Stimulated activated CD4-positive, alpha-beta T cell treated with anti-CD3 and anti-CD28 coated beads, Interleukin-1b, Interleukin-23, amount 100 ng/mL, for 4 hours (primary cell): Measurements from ENCODE around the gene FKBP9.
"Not testable (repeated sequence)": the region's sequence is repeated elsewhere in the genome, so short reads cannot be mapped to it uniquely, and the experiment has no call there.

ENCODE experiments used
- DNase-seq, 2 donors: peaks; one replicate each; pipeline ENCODE4 v3.0.0-alpha.2; 2020; ENCODE audit warnings: low read depth in 2 of 2

FKBP9 gene, protein sequence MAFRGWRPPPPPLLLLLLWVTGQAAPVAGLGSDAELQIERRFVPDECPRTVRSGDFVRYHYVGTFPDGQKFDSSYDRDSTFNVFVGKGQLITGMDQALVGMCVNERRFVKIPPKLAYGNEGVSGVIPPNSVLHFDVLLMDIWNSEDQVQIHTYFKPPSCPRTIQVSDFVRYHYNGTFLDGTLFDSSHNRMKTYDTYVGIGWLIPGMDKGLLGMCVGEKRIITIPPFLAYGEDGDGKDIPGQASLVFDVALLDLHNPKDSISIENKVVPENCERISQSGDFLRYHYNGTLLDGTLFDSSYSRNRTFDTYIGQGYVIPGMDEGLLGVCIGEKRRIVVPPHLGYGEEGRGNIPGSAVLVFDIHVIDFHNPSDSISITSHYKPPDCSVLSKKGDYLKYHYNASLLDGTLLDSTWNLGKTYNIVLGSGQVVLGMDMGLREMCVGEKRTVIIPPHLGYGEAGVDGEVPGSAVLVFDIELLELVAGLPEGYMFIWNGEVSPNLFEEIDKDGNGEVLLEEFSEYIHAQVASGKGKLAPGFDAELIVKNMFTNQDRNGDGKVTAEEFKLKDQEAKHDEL

DNA sequence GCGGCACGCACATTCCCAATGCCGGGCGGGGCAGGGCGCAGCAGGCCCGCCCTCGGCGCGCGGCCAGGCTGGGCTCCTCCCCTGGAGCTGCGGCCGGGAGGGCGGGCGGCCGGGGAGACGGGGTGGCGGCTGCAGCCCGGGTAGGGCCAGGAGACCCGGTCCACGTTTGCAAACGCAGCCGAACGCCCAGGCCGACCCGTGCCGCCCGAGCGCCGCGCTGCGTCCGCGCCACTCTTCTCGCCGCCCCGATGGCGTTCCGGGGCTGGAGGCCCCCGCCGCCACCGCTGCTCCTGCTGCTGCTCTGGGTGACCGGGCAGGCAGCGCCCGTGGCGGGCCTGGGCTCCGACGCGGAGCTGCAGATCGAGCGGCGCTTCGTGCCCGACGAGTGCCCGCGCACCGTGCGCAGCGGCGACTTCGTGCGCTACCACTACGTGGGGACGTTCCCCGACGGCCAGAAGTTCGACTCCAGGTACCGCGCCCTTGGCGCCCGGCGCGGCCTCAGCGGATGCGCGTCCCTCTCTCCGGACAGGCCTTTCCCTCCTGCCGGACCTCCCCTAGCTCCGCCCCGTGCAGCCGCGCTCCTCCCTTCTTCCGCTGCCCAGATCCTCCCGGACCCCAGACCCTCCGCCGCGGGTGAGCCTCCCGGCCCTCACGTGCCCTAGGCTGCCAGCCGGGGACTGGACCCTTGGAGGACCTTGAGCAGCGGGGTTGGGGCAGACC lies at the start of gene FKBP9:
TSS of gene FKBP9 (plus strand) at position 115 of the 720 bp plus-strand sequence. CDS start at position 249, 134 bp downstream.
- DNase-seq: no peak

DNA sequence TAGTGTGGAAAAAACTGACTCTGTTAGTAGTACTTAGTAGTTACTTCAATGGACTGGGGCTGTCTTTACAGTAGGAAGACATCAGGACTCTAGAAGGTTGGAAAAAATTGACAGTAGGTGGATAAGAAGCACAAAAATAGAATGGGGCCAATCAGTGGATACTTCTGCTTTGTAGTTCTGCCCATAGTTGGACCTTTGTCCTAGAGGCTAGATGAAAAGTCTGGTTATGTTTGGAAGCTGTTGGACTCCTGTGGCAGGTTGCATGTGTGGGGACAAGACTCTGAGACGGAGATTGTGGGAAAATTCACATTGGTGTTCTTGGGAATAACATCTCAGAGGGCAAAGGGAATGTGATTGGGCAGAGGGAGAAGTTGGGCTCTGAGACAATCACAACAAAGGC lies 47.0 kb upstream of the FKBP9 start:
- no peak for DNase-seq

DNA sequence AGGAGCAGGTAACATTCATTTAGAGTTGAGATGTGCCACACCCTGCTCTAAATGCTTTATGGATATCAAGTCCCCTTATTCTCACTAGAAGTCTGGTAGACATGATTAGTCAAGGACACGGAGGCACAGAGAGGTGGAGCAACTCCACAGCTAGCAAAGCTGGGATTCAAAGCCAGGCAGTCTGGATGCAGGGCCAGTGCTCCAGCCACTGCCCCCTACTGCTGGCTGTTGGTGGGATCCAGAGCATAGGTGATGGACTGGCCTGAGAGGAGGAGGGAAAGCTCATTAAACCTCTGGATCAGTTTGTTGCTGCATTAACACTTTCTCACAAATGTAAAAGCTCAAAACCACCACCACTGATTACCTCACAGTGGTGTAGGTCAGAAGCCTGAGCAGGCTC lies 43.1 kb upstream of the FKBP9 start:
- DNase-seq: no peak

DNA sequence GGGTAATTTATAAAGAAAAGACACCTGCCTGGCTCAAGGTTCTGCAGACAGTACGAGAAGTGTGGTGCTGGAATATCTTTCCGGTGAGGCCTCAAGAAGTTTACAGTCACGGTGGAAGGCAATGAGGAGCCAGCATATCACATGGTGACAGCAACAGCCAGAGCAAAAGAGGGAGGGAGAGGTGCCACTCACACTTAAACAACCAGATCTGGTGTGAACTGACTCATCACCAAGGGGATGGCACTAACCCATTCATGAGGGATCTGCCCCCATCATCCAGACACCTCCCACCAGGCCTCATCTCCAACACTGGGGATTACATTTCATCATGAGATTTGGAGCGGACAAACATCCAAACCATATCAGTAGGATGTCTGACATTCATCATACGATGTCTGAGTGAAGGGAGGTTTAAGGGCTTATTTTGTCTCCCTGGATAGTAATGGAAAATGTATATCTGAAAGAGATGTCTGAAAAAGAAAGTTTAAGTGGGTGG lies 42.2 kb upstream of the FKBP9 start:
- DNase-seq: no peak

DNA sequence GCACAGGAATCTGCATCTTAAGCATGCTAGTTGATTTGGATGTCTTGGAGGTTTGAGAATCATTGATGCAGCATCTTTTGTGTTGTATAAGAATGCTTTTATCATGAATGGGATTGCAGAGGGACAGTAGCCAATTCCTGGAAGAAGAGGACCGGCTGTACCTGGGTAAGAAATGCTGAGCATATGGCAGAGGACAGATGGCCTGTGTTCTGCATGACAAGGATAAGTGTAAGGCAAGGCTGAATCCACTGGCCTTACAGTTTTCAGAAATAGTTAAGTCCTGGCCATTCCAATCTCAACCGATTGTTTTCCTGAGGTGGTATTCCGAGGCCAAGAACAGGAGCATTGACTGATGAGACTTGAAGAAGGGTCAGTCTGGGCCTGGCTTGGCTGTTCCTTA lies 41.2 kb upstream of the FKBP9 start:
- no peak for DNase-seq

DNA sequence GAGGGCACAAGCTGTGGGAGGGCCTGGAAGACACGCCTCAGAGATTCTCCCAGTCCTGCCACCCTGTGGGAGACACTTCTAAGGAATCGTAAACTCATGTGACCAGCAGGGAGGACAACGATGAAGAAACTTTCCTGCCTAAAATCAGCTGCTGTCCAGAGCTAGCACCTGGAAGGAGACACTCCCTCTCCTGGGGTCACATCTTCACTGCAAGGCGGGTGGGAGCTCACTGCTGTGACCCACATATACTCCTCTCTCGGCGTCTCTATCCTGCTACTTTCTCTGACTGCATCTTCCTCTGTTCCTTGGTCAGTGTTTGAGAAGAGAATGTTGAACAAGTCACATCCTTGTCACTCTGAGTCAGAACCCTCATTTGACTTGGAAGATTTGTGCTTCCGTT lies 40.2 kb upstream of the FKBP9 start:
- not testable (repeated sequence) for DNase-seq

DNA sequence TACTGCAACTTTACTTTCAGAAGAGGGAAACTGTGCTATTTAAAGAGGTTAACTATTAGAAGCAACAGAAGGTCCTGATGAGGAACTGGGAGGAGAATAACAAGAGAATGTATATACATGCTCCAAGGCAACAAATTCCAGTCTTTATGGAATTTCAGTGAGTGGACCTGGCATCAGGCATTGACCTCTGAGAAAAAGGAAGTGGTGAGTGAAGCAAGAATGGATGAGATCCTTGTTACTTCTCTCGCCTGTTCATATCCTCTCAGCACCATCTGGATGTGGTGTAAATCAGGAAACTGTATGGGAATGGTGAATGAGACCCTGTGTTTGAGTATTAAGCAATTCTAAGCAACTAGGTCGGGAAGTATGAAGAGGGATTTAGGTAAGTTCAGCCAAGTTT lies 35.3 kb upstream of the FKBP9 start:
- DNase-seq: no peak

DNA sequence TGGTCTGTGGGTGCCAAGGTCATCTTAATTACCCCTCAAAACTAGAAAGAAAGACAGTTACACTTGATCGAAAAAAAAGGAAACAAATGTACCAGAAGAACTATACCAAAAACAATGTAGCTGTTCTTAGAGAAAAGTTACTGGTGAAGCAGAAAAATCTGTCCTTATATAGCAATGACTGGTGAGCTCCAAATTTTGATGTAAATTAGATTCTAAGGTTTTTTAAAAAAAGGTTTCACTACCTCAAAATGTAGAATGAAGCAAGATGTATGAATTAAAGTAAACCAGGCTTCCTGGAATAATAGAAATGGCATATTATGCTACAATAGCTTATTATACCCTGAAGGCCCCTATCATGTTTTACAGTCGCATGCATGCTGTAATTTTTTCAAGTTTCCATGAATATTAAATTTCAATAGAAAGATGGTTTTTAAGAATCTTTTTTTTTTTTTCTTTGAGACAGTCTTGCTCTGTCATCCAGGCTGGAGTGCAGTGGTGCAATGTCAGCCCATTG lies 28.4 kb upstream of the FKBP9 start:
- DNase-seq: no peak

DNA sequence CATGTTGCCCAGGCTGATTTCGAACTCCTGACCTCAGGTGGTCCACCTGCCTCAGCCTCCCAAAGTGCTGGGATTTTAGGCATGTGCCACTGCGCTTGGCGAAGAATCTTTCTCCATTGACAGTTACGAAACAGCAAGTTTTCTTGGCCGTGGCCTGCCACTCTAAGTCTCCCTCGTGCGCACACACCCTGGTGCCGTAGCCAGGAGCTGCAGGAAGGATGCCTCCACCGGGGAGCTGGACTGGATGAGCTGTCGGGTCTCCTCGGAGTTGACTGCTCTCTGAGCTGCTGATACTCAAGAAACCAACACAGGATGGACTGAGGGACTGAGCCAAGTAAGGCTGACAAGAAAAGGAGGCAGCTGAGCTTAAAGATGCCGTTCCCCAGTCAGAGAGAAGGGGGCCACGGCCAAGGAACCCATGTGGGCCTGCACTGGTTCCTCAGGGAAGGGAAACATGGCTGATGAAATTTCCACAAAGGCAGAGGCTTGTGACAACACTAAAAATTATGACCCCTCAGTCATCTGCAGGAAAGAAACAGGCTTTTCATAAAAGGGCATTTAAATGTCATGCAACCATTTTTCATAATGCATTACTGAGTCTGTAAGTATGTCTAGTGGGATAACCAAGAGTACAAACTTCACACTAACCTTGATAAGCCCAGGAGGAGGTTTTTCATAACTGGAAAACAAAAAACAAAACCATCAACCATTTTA lies 27.7 kb upstream of the FKBP9 start:
- DNase-seq: no peak

DNA sequence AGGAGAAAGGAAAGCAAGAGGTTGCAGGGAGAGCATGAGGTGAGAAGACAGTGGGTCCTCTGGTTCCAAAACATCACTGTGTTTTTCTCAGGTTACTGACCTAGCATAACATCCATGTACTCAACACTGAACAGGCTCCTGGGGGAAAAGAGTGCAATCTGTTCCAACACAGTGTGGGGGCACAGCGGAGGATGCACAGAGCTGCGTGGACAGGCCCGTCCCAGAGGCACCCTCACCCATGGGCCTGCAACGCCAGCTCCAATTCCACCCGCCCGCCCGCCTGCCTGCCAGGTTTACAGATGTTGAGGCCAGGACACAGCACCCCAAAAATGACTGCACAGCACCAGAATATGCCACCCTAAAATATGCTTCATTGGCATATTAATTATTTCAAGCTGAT lies 26.9 kb upstream of the FKBP9 start:
- DNase-seq: no peak

DNA sequence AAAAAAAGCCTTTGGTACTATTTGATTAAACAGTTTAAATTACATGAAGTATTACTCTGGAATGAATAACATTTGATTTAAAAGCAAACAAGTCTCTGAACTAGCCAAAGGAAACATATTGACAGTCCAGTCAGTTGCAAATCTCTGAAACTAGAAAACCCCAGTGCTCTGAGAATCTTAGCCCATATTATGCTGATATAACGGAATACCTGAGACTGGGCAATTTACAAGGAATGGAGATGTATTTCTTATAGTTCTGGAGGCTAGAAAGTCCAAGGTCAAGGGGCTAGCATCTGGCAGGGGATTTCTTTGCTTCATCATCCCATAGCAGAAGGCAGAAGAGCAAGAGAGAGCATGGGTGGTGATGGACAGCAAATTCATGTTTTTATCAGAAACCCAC lies 21.7 kb upstream of the FKBP9 start:
- no peak for DNase-seq

DNA sequence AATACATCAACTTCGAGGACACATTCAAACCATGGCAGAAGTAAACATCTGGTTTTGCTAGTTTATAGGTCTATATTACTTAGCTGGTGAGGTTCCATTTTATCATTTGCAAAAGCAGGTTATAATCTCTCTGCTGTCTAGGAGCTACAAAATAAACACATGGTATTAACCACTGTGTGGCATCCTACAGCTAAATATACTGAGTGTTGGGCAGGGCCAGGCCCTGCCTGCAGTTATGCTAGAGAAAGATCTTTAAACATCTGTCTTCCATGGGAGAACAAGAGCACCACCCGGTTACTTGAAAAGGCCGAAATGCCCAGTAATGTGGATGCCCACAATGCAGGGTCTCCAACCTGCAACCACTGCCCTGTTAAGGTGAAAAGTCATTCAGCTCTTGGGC lies 20.6 kb upstream of the FKBP9 start:
- no peak for DNase-seq

DNA sequence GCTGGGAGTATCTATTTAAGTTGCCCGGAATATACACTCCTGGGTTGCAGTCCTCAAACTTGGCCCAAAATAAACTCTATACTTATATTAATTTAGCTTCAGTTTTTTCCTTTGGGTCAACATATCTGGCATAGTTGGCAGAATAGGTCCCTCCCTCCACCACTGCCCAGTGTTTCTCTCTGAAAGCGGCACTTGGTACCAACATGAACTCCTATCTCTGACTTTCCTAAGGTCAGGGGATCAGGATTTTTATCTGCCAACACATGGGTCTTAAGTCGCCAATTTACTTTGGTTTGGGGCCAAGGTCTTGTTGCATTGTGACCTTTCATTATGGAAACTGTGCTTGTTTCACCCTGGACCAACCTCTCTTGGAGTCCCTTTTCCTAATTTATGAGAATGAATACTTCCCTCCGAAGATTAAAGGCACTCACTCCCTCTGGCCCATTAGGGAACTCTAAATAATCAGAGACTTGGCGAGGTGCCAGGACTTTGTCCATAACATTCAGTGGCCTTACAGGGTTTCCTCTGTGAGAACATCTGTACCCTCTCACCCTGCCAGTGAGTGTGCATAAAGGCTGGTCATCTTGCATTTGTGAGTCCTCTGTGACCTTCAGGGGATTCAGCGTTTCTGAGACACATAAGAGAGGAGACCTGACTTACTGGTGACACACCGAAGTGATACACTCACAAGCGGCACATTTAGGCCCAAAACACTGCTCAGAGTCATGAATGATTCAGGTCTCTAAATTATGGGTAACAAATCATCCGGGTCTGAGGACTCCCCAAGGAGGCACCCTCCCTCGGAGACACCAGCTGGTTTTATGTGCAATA lies 19.7 kb upstream of the FKBP9 start:
- DNase-seq: no peak

DNA sequence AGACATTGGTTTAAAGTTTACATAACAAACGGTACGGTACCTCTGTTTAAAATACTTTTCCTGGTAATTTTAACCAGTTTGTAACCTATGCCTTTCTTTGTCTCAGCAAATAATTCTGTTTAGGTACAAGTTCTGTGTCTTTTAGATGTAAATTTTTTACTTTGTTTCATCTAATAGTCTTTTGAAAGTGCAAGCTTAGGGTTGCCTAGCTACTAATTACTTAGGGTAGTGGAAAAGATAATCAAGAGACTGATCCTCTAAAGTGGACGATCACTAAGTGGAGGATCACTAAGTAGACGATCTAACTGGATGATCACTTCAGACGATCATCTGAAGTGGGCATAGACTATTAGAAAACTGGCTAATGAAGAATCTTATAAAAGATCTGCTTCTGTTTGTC lies 16.1 kb upstream of the FKBP9 start:
- DNase-seq: no peak

DNA sequence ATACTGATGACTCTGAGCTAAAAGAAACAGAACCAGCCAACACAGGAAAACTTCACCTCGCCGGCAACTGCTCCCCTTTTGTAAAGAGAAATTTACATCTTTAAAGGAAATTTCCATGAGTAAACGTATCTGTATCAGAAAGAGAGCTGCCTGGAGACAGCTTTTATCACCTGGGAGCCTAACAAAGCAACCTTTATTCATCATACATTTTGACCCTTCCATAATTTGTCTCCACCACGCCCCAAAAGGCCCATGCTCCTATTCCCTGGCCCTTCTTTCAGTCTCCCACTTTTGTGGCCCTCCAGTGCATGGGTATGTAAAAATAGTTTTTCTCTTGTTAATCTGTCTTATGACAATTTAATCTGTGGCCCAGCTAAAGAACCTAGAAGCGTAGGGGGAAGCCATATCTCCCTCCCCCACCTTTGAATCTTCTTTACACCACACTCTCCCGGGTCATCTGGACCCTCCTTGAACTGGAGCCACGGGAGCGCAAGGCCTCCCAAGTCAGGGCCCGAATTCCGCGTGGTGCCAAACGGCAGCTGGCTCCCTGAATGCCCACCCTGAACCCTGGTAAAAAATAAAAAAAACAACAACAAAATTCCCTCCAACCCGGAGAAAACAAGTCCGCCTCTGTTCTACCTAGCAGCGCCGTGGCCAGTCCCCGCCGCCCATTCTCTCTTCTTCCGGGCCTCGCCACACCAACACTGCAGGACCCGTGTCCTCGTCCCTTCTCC lies 15.4 kb upstream of the FKBP9 start:
- DNase-seq: no peak

DNA sequence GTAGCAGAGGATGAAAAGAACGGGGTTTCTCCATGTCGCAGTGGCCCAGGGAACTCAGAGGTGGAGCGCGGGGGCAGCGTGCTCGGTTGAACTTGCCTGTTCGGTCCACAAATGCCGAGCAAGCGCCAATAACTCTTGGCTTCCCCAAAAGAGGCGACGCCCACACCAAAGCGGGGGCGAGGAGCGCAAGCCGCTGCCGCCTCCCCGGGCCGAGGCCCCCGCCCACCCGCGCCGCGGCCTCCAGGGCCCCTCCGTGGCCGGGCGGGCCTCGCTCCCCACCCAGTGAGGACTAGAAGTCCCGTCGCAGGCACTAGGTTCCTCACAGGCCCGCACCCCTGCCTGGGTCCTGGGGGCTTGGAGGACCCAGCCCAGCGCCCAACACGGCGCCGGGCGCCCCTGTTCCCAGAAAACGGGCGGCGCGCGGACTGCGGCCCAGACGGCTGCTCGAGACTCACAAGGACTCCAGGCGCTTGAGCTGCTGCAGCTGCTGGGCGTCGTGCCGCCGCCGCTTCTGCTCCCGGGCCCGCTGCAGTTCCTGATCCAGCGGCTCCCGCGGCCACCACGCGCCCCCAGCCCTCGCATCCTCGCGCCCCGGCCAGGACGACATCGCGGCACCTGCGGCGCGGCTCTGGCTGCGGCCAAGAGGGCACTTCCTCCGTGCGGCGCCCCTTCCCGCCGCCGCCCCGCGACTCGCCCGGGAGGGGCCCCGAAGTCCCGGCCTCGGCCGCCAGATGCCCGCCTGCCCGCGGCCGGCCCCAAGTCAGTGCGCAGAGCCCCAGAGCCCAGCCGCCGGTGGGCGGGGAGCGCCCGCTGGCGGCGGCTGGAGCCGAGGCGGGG lies 14.6 kb upstream of the FKBP9 start:
- DNase-seq: peak; percentile 45 to 65

DNA sequence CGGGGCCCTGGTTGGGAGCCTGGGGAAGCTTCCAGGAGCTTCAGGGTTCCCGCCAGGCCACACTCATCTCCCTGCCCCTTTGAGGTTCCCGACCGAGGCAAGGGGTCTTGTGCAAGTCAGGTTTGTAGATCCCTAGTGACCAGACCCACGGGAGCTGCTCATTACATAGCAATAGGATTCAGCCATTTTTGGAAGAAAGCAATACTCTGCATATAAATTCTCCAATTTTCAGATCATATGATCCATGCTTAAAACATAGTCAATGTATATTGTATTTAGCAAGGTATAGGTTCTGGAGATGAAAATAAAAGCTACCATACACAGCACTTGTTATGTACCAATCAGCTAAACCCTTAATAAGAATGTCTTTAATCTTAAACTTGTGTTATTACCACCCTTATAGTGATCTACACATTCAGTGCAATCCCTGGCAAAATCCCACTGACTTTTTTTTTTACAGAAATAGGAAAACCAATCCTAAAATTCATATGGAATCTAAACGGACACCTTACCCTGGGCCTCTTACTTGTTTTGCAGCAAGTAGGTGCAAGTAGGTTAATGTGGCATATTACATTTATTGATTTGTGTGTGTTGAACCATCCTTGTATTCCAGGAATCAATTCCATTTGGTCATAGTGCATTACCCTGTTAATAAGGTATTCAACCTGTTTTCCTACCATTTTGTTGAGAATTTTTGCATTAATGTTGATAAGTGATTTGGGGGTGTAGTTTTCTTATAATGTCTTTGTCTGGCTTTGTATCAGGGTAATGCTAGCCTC lies 13.8 kb upstream of the FKBP9 start:
- DNase-seq: no peak

DNA sequence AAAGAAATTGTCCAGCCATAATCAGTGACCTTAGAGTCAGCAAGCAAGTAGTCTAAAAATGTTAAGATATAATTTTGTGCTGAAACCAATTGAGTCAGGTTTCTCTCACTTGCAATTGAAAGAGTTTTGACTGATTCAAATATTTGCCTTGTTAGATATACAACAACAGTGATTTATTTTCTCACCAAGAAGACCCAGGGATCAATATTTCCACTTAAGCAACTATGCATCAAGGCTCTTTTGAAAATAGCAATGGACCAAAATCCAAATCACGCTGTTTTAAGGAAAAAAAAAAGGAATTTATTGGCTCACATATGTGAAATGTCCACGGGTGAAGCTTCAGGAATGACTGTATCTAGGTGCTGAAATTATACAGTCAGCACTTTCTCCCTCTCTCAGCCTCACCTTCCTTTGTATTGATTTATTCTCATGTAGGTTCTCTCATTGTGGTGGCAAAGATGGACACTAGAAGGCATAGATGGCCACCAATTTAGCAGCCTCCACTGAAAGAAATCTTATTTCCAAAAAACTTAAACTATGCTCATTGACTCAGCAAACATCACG lies 9.7 kb upstream of the FKBP9 start:
- no peak for DNase-seq
